HCT116 (cell line): ENCODE data around the gene TAGLN2. TPM values are rescaled to one million over a fixed set of nuclear protein-coding genes. Genes with fewer than 3 reads are reported as not detected.

Experiments
- ATAC-seq: fragments of 200-7000 bp; cut with Tn5 transposase; 2 replicates; pipeline ENCODE4 v1.9.1; 2020; ENCODE audit warnings: mild to moderate bottlenecking, moderate library complexity
- BruUV-seq: library from RNA; stranded (reverse); fragments of 400-500 nt; replicated peaks from 2 replicates; lab custom pipeline; 2021; lab: Mats Ljungman, UMichigan
- CTCF ChIA-PET: fragments of 300-600 bp; sonication (Branson Sonifier 250); formaldehyde crosslinking; loops from one replicate; lab custom pipeline; 2021; ENCODE audit warnings: antibody characterized with exemption; lab: Charles Lee
- POLR2A ChIA-PET: fragments of 300-600, 350-600 bp; sonication (Branson Sonifier 250); formaldehyde crosslinking; loops from one replicate; lab custom pipeline; 2021; ENCODE audit warnings: antibody characterized with exemption; lab: Charles Lee
- RAD21 ChIA-PET, 2 experiments: fragments of 300-600 bp; sonication (Branson Sonifier 250); formaldehyde crosslinking; loops; one replicate each; lab custom pipeline; 2023; ENCODE audit warnings: low total read pairs in 2 of 2; ENCODE audit not compliant: uncharacterized antibody in 2 of 2, unreplicated experiment in 2 of 2, low non-redundant PET in 1 of 2; lab: Charles Lee
- DNase-seq: peaks from one replicate; pipeline ENCODE4 v3.0.0-alpha.2; 2010; ENCODE audit warnings: low read depth, low spot score
- H2AFZ ChIP-seq: fragments of 200-600 bp; shearing (Covaris generic), sonication (generic); 2 replicates; pipeline ENCODE4 v1.6.1; 2017; ENCODE audit warnings: low read depth, mixed run types, mixed read lengths, antibody characterized with exemption, low read length; ENCODE audit not compliant: poor library complexity, severe bottlenecking
- H3K27ac ChIP-seq: 2 replicates; pipeline ENCODE4 v1.5.1; 2012; ENCODE audit warnings: low read depth, low read length
- H3K27me3 ChIP-seq: fragments of 200-600 bp; sonication (generic); 2 replicates; pipeline ENCODE4 v1.6.1; 2016; ENCODE audit warnings: mixed run types, low read length, mixed read lengths; ENCODE audit not compliant: insufficient read depth
- H3K36me3 ChIP-seq, 2 experiments: fragments of 200-500 bp in 1 of 2; fragments of 200-600 bp in 1 of 2; sonication (Bioruptor generic) in 1 of 2; sonication (generic) in 1 of 2; 2 replicates each; pipeline versions ENCODE4 v1.5.1 to v1.6.1; 2014 to 2016; ENCODE audit warnings: low read length in 2 of 2, inconsistent platforms in 1 of 2, mixed read lengths in 1 of 2, mixed run types in 1 of 2; ENCODE audit not compliant: insufficient read depth in 2 of 2, control insufficient read depth in 1 of 2
- H3K4me1 ChIP-seq, 2 experiments: fragments of 200-600 bp in 1 of 2; sonication (generic) in 1 of 2; 2 replicates each; pipeline versions ENCODE4 v1.5.1 to v1.6.1; 2012 to 2017; ENCODE audit warnings: low read length in 2 of 2, inconsistent platforms in 1 of 2, mild to moderate bottlenecking in 1 of 2, mixed read lengths in 1 of 2, mixed run types in 1 of 2, moderate library complexity in 1 of 2; ENCODE audit not compliant: insufficient read depth in 2 of 2, control insufficient read depth in 1 of 2
- H3K4me2 ChIP-seq: fragments of 200-600 bp; sonication (generic); 2 replicates; pipeline ENCODE4 v1.6.1; 2017; ENCODE audit warnings: mixed run types, low read length, mixed read lengths
- H3K4me3 ChIP-seq, 2 experiments: fragments of 200-600 bp in 1 of 2; sonication (generic) in 1 of 2; replicated peaks in 1 of 2; 2 replicates each; pipeline ENCODE4 v1.5.1; 2011 to 2016; ENCODE audit warnings: low read length in 2 of 2, control low read depth in 1 of 2, low read depth in 1 of 2, mild to moderate bottlenecking in 1 of 2, mixed read lengths in 1 of 2, mixed run types in 1 of 2
- H3K79me2 ChIP-seq: fragments of 200-600 bp; sonication (generic); 2 replicates; pipeline ENCODE4 v1.6.1; 2017; ENCODE audit warnings: mild to moderate bottlenecking, mixed run types, low read length, moderate library complexity, mixed read lengths; ENCODE audit not compliant: insufficient read depth
- H3K9ac ChIP-seq: fragments of 200-600 bp; sonication (generic); 2 replicates; pipeline ENCODE4 v1.6.1; 2016; ENCODE audit warnings: low read length, mixed read lengths
- H3K9me2 ChIP-seq: fragments of 200-600 bp; sonication (generic), shearing (Covaris generic); 2 replicates; pipeline ENCODE4 v1.6.1; 2017; ENCODE audit warnings: mixed run types, mild to moderate bottlenecking, moderate library complexity; ENCODE audit not compliant: insufficient read depth
- H3K9me3 ChIP-seq, 2 experiments: fragments of 200-500 bp in 1 of 2; fragments of 200-600 bp in 1 of 2; sonication (Bioruptor generic) in 1 of 2; sonication (generic) in 1 of 2; 2 replicates each; pipeline ENCODE4 v1.6.1; 2014 to 2017; ENCODE audit warnings: low read length in 2 of 2, mixed read lengths in 2 of 2, inconsistent platforms in 1 of 2, low read depth in 1 of 2, mild to moderate bottlenecking in 1 of 2, mixed run types in 1 of 2, moderate library complexity in 1 of 2; ENCODE audit not compliant: control insufficient read depth in 1 of 2, insufficient read depth in 1 of 2
- H4K20me1 ChIP-seq: fragments of 200-600 bp; sonication (generic), shearing (Covaris generic); 2 replicates; pipeline ENCODE4 v1.6.1; 2017; ENCODE audit warnings: mixed run types, mild to moderate bottlenecking, moderate library complexity; ENCODE audit not compliant: insufficient read depth
- ATF3 ChIP-seq: IDR thresholded peaks from 2 replicates; pipeline ENCODE4 v1.6.1; 2012
- CEBPB ChIP-seq: IDR thresholded peaks from 2 replicates; pipeline ENCODE4 v1.6.1; 2012; ENCODE audit warnings: low read depth
- CTCF ChIP-seq, 3 experiments: fragments of 200-600 bp in 1 of 3; sonication (generic) in 1 of 3; IDR thresholded peaks in 2 of 3; conservative IDR thresholded peaks in 1 of 3; 2 replicates each; pipeline ENCODE4 v1.5.1; 2012 to 2017; ENCODE audit warnings: low read depth in 2 of 3, low read length in 2 of 3, antibody characterized with exemption in 1 of 3, borderline replicate concordance in 1 of 3, control low read depth in 1 of 3, mild to moderate bottlenecking in 1 of 3, mixed read lengths in 1 of 3, mixed run types in 1 of 3, moderate library complexity in 1 of 3; ENCODE audit not compliant: insufficient read depth in 1 of 3
- EGR1 ChIP-seq: IDR thresholded peaks from 2 replicates; pipeline ENCODE4 v1.6.1; 2012; ENCODE audit warnings: low read depth
- ELF1 ChIP-seq: IDR thresholded peaks from 2 replicates; pipeline ENCODE4 v1.6.1; 2012; ENCODE audit warnings: low read depth, borderline replicate concordance
- EZH2 ChIP-seq: fragments of 200-600 bp; sonication (generic); IDR thresholded peaks from 2 replicates; pipeline ENCODE4 v1.6.1; 2017; ENCODE audit warnings: antibody characterized with exemption, mixed run types
- EZH2phosphoT487 ChIP-seq: fragments of 200-600 bp; IDR thresholded peaks from 2 replicates; pipeline ENCODE4 v1.6.1; 2018; ENCODE audit warnings: antibody characterized with exemption, borderline replicate concordance
- FOSL1 ChIP-seq: IDR thresholded peaks from 2 replicates; pipeline ENCODE4 v1.6.1; 2012; ENCODE audit warnings: low read depth
- POLR2A ChIP-seq: IDR thresholded peaks from 2 replicates; pipeline ENCODE4 v1.7.0; 2011; ENCODE audit warnings: borderline replicate concordance; ENCODE audit not compliant: insufficient read depth, insufficient read length; ENCODE audit errors: extremely low read depth
- RAD21 ChIP-seq: IDR thresholded peaks from 2 replicates; pipeline ENCODE4 v1.6.1; 2012; ENCODE audit warnings: low read depth, mild to moderate bottlenecking
- REST ChIP-seq: IDR thresholded peaks from 2 replicates; pipeline ENCODE4 v1.6.1; 2012; ENCODE audit warnings: low read depth
- SIN3A ChIP-seq: IDR thresholded peaks from 2 replicates; pipeline ENCODE4 v1.6.1; 2012; ENCODE audit warnings: low read depth
- SP1 ChIP-seq: IDR thresholded peaks from 2 replicates; pipeline ENCODE4 v1.6.1; 2012; ENCODE audit warnings: low read depth
- TCF7L2 ChIP-seq: IDR thresholded peaks from 2 replicates; pipeline ENCODE4 v1.7.0; 2011; ENCODE audit warnings: borderline replicate concordance, inconsistent platforms; ENCODE audit not compliant: insufficient read depth, insufficient read length; ENCODE audit errors: extremely low read depth
- YY1 ChIP-seq: IDR thresholded peaks from 2 replicates; pipeline ENCODE4 v1.6.1; 2011; ENCODE audit warnings: low read length, low read depth, moderate library complexity, mild to moderate bottlenecking; ENCODE audit not compliant: insufficient replicate concordance; ENCODE audit errors: extremely low read depth
- ZBTB33 ChIP-seq: IDR thresholded peaks from 2 replicates; pipeline ENCODE4 v1.6.1; 2011; ENCODE audit warnings: mild to moderate bottlenecking, low read length, moderate library complexity; ENCODE audit not compliant: insufficient replicate concordance; ENCODE audit errors: extremely low read depth
- ZNF274 ChIP-seq: fragments of 200-500 bp; sonication (Bioruptor generic); IDR thresholded peaks from 2 replicates; pipeline ENCODE4 v1.6.1; 2014; ENCODE audit warnings: mild to moderate bottlenecking, low read depth, low read length, inconsistent platforms
- intact Hi-C: fragments of 100-400 bp; cut with micrococcal nuclease; formaldehyde crosslinking; loops from 2 replicates; pipeline ENCODE4 v1.10.0; 2022
- total RNA-seq: library from RNA; stranded (reverse); gene quantifications from one replicate; pipeline ENCODE4 v1.2.1, GENCODE V29; 2021; ENCODE audit not compliant: unreplicated experiment

The TAGLN2 gene
- total RNA-seq, 1 experiment from 2014 or later = 127 TPM

- TF ChIP-seq EZH2 (no peak), YY1 (no peak), EGR1 (no peak), TCF7L2 (no peak), CEBPB (no peak), CTCF (IDR thresholded peaks at IDR 0.05 in 2 of 3, conservative IDR thresholded peaks at IDR 0.05 in 1 of 3; ENCODE audit: borderline replicate concordance in 1 of 3, insufficient read depth in 1 of 3, low read depth in 2 of 3, low read length in 2 of 3) (no peak), EZH2phosphoT487 (no peak), POLR2A (no peak), RAD21 (no peak), FOSL1 (no peak), REST (no peak), ZBTB33 (no peak), ATF3 (no peak; the same call in 1 of the 2 replicates), ZNF274 (no peak), SP1 (no peak), SIN3A (no peak), ELF1 (no peak)
- no peak overlapping the region for H2AFZ ChIP-seq
- ChIA-PET POLR2A (no interaction called here), CTCF (interaction anchor here (0.7 to 2.2 kb wide), 8 partner anchors 9 to 815 kb away, joined by 3 to 40 read pairs (median 3); no protein-coding TSS in a partner anchor), RAD21 (interaction anchor here (1.8 to 2.0 kb wide), 2 partner anchors 61 kb away, joined by 5 read pairs; no protein-coding TSS in a partner anchor)
- H4K20me1 ChIP-seq = no peaks in the 10 kb centered on the region
- H3K4me3 ChIP-seq = peak overlapping the region; percentile 54 to 63
- H3K4me2 ChIP-seq = peak overlapping the region; percentile 91
- no TSS peak for BruUV-seq
- no peaks in the 10 kb centered on the region for H3K9me3 ChIP-seq
- ATAC-seq = 0 out of 2 replicates have a peak, but pooled peaks have one; percentile 1
- H3K27ac ChIP-seq = peak overlapping the region; percentile 64
- H3K4me1 ChIP-seq = peaks cover 14 to 25% of the 10 kb centered on the region in 2 experiments
- DNase-seq = no peak
- H3K9me2 ChIP-seq = no peaks in the 10 kb centered on the region
- no peaks in the 10 kb centered on the region for H3K79me2 ChIP-seq
- peak overlapping the region; percentile 60 for H3K9ac ChIP-seq
- no peaks in the 10 kb centered on the region for H3K27me3 ChIP-seq
- intact Hi-C loops = no loop called here
- no peaks in the 10 kb centered on the region for H3K36me3 ChIP-seq
These were observed 21.2 kb upstream of the TAGLN2 start for GRCh38 chr1:159946242-159947187.
